ENCODE results near the gene GALNTL6.
"Not testable (repeated sequence)": the region's sequence is repeated elsewhere in the genome, so short reads cannot be mapped to it uniquely, and the experiment has no call there.

The GALNTL6 gene

DNA sequence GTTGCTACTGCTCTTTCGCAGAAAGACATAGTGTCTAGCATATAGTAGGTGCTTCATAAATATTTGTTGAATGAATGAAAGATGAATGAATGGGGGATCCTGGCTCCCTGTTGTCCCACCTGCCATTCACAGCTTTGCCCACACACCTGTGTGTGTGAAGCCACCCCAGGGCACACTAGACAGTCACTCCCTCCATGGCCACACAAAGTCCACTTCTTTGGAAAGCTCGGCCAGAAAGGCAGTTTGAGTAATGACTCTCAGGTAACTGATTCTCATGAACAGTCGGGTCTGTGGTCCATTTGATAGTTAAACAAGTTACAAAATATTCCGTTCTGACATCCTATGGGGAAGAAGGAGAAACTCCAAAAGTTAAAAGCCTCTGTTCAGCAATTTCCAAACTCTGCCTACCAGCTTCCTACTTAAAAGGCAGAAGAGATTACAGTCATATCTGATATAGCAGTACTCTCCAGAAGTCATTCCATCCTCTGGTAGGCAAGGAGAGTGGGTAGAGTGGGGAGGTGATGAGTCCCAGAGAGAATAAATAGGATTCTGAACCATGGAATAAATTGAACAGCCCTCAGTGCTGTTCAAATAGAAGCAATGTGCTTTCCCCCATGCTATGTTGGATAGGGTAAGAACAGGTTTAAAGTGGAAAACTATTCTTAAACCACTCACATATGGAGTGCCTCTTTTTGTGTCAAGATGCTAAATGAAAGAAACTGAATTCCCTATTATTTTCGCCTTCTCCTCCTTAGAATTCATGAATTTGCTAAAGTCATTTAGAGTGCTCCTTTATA, 1150.5 kb downstream of the GALNTL6 start:
- DNase-seq = no peak

DNA sequence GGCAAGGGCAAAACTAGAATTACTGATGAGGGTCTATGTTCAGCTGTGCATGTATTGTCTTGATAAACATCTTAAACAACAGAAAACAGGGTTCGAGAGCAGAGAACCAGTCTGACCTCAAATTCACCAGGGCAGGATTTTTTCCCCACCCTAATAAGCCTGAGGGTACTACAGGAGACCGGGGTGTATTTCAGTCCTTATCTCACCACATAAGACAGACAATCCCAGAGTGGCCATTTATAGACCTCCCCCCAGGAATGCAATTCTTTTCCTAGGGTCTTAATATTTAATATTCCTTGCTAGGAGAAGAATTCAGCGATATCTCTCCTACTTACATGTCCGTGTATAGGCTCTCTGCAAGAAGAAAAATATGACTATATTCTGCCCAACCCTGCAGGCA, 1157.0 kb downstream of the GALNTL6 start:
- DNase-seq = not testable (repeated sequence)

DNA sequence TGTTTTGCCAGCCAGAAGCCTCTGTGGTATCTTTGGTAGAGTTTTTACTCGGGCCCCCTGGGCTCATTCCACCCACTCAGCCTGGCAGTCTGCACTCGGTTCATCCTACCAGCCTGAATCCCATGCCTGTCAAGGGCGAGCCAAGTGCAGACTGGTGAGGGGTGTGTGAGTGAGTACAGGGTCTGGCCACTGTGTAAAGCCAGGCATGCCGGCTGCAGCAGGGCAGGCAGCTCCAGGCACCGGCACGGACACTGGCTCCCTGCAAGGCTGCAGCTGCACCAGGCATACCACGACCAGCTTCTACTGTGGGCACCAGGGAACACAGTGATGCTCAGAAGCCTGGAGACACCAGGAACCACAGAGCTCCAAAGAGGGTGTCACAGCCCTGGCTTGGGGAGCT, 1161.4 kb downstream of the GALNTL6 start:
- DNase-seq = no peak

DNA sequence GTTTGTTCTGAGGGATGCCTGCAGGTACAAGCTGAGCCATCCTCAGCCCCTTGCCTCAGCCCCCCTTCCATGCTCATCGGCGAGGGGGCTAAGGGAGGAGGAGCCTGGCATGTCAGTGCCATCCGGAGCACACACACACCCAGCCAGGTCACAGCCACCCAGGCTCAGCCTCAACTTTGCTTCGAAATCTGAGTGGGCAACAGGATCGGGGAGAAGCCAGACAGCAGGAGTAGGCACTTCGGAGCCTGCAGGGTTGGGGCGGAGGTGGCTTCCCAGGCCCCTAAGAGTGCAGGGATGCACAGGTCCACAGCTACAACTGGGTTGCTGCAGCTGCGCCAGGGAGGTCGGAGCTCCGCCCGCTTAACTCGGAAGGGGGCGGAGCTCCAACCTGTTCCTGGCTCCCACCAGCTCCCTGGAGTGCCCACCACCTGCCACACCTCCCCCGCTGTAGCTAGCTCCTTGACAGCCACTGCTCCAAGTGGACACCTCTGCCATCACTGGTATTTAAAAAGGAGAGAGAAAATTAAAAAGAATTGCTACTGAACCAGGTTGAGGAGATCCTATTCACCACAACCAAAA, 1162.5 kb downstream of the GALNTL6 start:
- DNase-seq = no peak

DNA sequence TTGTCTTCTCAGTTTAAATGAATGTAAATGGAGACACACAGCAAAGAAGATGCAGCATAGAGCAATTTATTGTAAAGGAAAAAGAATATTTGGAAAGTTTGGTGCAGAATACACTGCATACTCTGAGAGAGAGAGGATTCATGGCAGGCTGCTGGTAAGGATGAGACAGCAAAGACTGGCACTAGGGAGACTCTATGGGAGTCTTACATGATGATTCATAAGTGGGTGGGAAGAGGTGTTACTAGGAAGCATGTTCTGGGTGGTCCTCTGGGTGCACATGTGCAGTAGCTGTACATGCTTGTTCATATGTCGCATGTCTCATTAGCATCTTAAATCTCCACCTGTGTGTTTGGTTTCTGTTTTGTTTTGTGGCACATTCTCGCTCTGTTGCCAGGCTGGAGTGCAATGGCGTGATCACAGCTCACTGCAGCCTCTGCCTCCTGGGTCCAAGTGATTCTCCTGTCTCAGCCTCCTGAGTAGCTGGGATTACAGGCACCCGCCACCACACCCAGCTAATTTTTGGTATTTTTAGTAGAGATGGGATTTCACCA, 1164.4 kb downstream of the GALNTL6 start:
- not testable (repeated sequence) for DNase-seq

DNA sequence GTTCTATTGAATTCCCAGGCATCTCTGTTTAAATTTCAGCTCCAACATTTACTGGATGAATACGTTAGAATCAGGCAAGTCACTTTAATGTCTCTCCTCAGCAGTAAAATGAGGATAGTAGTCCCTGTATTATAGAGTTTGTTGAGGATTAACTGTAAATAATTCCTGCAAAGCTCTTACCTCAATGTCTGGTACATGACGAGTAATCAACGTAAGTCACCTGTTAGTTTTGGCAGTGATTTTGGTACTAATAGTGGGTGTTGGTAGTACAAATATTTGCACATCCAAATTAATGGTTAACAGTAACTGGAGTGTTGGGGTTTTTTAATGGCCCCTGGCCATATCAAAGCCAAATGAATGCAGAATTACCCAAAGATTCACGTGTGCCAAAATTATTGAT, 1165.6 kb downstream of the GALNTL6 start:
- no peak for DNase-seq

DNA sequence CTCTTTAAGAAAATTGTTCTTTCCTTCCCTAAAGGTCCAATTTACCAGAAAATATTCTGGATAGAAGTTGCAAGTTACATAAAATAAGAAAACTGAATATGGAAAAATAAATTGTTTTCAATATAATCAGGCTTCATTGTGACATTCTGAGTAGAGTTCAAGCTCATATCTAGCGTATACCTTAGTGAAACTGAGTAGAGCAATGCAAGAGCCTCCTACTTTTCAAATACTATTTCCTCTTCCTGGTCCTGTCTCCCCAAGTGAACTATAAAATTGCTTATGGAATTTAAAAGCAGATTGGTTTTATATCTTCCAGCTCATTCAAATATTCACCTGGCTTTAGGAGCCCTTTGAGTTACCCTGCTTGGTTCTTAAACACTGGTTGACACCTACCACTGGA, 1166.1 kb downstream of the GALNTL6 start:
- no peak for DNase-seq

DNA sequence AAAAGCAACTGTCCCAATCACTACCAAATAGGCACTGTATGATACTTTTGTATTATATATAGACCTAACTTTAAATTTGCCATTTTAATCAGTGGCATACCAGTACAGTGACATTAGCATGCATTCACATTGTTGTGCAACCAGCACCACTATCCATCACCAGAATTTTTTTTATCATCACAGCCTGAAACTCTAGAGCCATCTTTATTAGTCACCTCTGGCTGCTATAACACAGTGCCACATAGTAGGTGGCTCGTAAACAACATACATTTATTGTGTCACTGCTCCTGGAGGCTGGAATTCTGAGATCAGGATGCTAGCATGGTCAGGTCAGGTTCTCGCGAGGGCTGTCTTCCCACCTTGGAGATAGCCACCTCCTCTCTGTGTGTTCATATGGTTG, 1167.0 kb downstream of the GALNTL6 start:
- no peak for DNase-seq

DNA sequence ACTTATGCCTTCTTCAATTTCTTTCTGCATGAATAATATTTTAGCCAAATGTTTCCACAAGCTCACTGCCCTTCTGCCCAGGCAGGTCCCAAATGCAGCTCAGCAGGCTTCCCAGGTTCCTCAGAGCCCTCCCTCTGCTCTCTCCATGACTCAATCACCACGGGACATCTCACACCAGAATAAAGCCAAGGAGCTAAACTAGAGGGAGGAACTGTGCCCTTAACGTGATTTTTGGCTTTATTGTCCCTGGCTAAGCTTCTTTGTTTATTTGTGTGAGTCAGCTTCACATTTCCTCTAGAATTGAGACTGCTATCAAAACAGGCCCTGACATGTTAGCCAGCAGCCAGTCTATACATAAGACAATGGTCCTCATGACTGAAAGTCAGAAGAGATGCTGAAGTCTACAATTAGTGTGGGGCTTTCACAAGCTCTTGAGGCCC, 1169.0 kb downstream of the GALNTL6 start:
- DNase-seq = no peak

DNA sequence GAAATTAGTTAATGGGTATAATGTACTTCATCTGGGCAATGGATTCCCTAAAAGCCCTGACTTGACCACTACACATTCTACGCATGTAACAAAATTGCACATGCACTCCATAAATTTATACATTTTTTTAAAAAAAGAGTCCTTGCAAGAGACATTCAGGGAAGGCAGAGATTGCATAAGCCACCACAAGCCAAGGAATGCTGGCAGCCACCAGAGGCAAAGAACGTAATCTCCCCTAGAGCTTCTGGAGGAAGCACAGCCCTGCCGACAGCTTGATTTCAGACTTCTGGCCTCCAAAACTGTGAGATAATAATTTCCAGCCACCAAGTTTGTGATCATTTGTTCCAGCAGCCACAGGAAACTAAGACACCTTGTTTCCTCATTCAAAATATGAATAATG, 1169.8 kb downstream of the GALNTL6 start:
- no peak for DNase-seq

DNA sequence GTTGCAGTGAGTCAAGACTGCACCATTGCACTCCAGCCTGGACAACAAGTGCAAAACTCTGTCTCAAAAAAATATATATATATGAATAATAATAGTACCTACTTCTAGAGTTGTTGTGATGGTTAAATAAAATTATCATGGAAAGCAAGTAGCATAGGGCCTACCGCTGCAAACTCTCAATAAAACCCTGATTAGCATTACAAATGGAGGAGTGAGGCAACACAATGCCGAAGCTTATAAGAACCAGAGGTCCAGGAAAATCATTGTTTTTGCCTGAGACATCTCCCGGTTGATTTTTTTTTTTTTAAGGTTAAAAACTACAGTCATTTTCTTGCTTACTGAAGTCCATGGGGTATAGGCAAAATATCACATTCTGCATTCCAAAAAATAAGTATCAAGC, 1170.4 kb downstream of the GALNTL6 start:
- no peak for DNase-seq

DNA sequence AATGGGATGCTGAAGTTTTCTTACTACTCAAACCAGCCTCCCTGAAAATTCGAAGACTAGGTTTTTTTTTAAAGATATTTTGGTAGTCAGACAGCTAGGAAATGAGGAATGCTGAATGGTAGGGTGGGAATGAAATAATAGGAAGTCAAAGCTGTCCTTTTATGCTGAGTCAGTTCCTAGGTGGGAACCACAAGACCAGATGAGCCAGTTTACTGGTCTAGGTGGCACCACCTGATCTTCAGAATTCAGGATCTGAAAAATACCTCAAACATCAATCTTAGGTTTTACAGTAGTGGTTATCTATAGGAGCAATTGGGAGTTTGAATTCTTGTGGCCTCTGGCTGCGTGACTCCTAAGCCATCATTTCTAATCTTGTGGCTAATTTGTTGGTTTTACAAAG, 1172.3 kb downstream of the GALNTL6 start:
- no peak for DNase-seq

DNA sequence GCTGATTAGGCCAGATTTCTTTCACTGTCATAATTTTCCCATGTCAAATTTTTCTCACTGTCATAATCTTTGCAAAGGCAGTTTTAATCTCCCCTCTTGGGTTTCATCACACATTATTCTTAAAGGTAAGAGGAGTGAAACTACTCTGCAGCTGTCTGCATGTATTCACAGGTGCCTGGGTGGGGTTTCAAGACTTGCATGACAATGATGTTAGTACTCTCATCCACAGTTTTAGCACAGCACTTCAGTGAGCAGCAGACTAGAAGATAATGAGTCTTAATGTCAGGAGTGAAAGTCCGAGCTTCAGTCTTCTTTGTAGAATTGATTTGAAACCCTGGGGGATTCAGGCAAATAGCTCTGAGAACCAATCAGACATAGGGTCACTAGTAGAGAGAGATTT, 1172.9 kb downstream of the GALNTL6 start:
- no peak for DNase-seq

DNA sequence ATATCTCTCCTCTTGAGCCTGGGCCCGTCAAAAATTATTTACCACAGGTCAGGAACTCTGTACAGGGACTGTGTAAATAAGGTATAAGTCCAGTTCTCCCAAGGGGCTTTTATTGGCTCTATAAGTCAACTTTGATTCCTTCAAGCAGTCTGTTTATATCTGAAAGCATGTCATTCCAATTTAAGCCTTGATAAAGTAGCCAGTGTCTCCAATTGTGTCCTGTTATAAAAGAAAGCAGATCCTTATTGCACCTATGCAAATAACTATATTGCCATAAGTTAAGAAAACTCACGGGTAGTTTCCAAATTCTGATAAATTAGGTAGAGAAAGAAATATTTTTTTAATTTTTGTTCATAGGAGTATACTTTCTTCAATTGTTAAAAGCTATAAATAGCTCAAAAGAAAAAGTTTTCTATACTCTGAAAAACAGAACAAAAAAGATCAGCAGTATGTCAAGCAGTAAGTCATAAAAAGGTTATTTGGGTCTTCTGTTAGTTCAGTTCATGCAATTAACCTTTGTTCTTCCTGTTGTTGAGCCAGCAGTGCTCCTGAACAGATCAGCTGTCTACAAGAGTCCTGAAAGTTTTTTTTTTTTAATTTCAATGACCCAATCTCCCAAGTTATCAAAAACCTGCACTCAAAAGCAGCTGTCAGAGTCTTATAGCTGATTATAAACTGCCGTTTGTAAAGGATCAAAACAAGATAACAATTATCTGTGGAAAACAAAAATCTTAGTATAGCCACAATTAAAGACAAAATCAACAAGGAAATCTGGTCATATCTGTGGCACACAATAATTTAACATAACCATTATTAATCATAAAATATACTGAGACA, 1177.0 kb downstream of the GALNTL6 start:
- DNase-seq = no peak

DNA sequence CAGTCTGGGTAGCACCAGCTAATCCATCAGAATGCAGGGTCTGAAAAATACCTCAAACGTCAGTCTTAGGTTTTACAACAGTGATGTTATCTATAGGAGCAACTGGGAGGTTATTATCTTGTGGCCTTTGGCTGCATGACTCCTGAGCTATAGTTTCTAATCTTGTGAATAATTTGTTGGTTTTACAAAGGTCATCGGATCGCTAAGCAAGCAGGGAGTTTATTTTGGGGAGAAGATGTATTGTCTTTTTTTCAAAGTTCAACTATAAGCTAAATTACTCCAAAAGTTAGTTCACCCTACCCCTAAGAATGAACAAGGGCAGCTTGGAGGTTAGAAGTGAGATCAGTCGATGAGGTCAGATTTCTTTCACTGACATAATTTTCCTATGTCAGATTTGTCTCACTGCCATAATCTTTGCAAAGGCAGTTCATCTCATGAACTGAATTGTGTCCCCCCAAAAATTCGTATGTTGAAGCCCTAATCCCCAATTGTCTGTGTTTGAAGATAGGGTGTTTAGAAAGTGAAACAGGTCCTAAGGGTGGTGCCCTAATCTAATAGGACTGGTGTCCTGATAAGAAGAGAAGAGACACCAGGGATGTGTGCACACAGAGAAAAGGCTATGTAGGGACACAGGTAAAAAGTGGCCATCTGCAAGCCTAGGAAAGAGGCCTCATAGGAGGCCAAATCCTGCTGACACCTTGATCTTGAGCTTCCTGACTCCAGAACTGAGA, 1179.6 kb downstream of the GALNTL6 start:
- DNase-seq = no peak

DNA sequence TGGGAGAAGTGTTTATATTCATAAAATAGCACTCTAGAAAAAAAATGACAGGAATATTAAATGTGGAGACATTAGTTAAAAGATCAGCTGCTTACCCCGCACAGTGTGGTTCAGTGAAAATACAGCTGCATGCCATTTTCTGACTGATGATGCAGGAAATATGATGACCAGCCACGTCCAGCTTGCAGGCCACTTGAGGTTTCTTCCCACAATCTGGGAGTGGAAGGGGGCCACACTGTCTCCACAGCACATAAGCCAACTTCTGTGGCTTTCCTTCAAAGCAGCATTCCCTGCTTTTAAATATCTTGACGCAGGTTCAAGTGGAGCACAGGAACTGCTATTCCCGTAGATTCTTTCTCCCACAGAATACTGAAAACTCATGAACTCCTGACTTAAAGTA, 1182.0 kb downstream of the GALNTL6 start:
- no peak for DNase-seq

DNA sequence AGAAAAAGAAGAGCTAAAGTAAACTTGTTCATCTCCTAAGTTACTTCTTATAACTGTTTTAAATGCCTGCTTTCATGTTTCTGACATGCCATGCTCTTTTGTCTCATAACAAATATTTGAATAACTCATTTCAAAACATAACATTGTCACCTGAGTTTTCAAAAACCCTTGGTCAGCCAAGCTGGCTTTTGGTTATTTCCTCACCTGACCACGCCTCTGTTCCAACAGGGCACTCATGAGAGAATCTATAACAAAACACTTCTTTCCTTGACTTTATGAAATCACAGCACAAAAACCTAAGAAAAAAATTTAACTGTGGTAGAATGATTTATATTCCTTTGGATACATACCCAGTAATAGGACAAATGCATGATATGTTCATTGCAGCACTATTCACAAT, 1182.5 kb downstream of the GALNTL6 start:
- DNase-seq = no peak

DNA sequence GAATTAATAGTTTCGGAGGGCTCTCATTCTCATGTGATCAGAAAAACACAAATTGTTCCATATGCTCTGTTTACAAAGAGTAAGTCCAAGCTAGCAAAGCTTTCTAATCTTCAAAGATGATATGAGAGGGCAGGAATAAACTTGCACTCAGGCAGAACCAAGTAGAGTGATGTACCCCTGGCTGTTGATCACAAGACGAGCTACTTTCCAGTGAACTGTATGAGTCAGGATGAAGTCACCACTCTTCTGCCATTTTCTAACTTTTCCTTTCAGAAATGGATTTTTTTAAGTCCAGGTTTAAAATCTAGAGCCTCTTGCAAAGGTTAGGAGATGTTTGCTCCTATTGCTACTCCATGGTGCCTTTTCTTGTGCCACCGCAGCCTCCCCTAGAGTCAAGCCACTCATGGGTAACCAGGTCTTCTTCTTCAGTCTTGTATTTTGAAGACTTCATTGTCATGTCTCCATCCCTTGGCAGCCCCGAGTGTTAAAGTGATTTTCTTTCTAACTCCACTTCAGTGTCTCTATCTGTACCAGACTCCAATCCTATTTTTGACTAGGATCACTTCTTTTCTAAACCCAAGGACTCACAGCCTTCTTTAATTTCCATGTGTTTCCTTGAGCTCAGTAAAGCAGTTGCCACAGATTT, 1183.5 kb downstream of the GALNTL6 start:
- no peak for DNase-seq

DNA sequence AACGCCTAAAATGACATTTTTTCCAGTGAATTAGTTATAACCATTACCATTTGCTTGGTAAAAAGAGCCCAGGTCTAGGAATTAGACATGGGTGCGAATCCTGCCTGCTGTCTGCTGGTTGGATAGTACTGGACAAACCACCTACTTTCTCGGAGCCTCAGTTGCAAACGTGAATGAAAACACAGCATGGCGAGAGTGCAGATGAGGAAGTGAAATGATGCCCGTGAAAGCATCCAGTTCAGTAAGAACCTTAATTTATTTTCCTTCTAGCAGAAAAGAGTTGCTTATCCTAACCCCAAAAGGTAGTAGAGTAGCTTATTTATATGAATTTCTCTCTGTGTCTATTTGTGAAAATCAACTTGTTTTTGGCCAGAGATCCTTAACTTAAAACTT, 1184.0 kb downstream of the GALNTL6 start:
- no peak for DNase-seq

DNA sequence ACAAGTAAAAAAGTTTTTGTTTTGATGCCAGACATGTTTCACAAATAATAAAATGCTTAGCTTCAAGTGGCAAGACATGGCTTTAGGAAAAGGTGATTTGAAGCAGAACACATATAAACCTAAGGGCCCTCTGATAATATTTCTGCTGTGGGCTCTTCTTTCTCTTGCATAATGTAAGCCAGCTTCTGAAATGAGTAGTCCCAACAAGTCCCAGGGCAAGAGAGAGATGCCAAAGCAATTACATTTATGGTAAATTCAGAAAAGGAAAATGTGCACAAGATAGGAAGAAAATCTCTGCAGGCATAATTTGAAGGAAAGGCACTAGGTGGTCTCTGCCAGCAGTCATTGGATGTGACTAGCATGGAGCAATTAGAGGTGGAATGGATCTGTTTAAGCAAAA, 1184.7 kb downstream of the GALNTL6 start:
- no peak for DNase-seq

DNA sequence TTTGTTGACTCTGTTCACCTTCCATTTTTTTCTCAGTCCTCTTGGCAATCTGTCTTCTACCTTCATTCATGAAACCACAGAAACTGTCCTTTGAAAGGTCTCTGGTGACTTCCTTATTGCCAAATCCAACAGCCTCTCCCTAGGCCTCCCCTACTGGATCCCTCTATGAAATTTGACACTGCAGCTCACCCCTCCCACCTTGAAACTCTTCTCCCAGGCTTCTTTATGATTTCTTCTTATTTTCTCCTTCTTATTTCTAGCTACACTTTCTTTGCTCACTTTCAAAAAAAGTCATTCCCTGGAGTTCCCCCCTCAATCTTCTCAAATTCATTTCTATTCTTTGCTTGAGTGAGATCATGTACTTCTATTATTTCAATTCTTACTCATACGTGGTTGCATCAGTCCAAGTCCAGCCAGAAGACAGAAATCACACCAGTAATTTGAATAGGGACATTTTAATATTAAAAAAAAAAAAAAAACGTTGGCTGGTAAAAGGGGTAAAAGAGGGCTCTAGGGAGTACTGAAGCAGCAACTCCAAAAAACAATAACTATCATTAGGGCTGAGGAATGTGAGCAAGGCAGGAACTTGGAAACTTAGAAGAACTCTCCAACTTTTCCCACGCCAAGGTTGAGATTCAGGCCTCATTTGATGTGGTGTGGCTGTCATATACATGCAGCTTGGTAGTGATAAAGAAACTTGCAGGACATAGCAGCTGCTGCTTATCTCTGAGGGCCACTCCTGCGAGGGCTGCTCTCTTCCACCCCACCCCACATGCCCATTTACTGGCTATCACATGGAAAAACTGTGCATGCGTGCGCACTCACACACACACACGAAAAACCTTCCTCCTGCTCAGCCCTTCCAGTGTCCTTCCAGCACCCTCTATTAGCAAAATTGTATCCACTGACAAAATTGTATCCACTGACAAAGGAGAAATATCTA, 1185.6 kb downstream of the GALNTL6 start:
- no peak for DNase-seq

Data from activated gamma-delta T cell (primary cell).